HG03196 (cell line): ENCODE results near the gene WDR81.
"Not testable (repeated sequence)": the region's sequence is repeated elsewhere in the genome, so short reads cannot be mapped to it uniquely, and the experiment has no call there.

Experiments used
- ATAC-seq: cut with Tn5 transposase; IDR thresholded peaks from one replicate; pipeline ENCODE4 v1.9.1; 2021; ENCODE audit not compliant: unreplicated experiment

The WDR81 gene

GRCh38 chr17:1713160-1713877 is 11.2 kb upstream of the WDR81 start:
- ATAC-seq, result no peak

- no peak for ATAC-seq
These were observed 10.6 kb upstream of the WDR81 start for GRCh38 chr17:1713878-1714426.

GRCh38 chr17:1714427-1714979 is 10.0 kb upstream of the WDR81 start:
- no peak for ATAC-seq

- no peak for ATAC-seq
These were observed 9.3 kb upstream of the WDR81 start for GRCh38 chr17:1714980-1715802.

- no peak for ATAC-seq
These were observed 8.8 kb upstream of the WDR81 start for GRCh38 chr17:1715803-1716075.

GRCh38 chr17:1716076-1716911 is 8.2 kb upstream of the WDR81 start:
- peak; percentile 71 for ATAC-seq

- peak; percentile 45 for ATAC-seq
These were observed 7.4 kb upstream of the WDR81 start for GRCh38 chr17:1716912-1717695.

GRCh38 chr17:1718362-1719165 is 5.9 kb upstream of the WDR81 start:
- ATAC-seq, result no peak

- ATAC-seq, result no peak
These were observed 3.6 kb upstream of the WDR81 start for GRCh38 chr17:1720856-1721386.

- ATAC-seq, result not testable (repeated sequence)
These were observed 2.5 kb upstream of the WDR81 start for GRCh38 chr17:1722022-1722421.

GRCh38 chr17:1724869-1725641 is 551 bp downstream of the WDR81 start:
- peak; percentile 20 for ATAC-seq

- no peak for ATAC-seq
These were observed 1.4 kb downstream of the WDR81 start for GRCh38 chr17:1725642-1726511.

- no peak for ATAC-seq
These were observed 2.2 kb downstream of the WDR81 start for GRCh38 chr17:1726626-1727257.

GRCh38 chr17:1727258-1727789 is 2.8 kb downstream of the WDR81 start:
- no peak for ATAC-seq

- ATAC-seq, result no peak
These were observed 3.5 kb downstream of the WDR81 start for GRCh38 chr17:1727876-1728630.

- no peak for ATAC-seq
These were observed 5.4 kb downstream of the WDR81 start for GRCh38 chr17:1729966-1730325.
